ENCODE data around the gene MUCL3.
"Not testable (repeated sequence)": the region's sequence is repeated elsewhere in the genome, so short reads cannot be mapped to it uniquely, and the experiment has no call there.

The MUCL3 gene

GRCh38 chr6:30997301-30997700 is 56.5 kb downstream of the MUCL3 start:
- CTCF ChIA-PET: no interaction called here
- POLR2A ChIA-PET (ENCODE audit: low non-redundant PET): no interaction called here
- no peak for DNase-seq (ENCODE audit: low spot score)
- TF ChIP-seq, protein P1, sequence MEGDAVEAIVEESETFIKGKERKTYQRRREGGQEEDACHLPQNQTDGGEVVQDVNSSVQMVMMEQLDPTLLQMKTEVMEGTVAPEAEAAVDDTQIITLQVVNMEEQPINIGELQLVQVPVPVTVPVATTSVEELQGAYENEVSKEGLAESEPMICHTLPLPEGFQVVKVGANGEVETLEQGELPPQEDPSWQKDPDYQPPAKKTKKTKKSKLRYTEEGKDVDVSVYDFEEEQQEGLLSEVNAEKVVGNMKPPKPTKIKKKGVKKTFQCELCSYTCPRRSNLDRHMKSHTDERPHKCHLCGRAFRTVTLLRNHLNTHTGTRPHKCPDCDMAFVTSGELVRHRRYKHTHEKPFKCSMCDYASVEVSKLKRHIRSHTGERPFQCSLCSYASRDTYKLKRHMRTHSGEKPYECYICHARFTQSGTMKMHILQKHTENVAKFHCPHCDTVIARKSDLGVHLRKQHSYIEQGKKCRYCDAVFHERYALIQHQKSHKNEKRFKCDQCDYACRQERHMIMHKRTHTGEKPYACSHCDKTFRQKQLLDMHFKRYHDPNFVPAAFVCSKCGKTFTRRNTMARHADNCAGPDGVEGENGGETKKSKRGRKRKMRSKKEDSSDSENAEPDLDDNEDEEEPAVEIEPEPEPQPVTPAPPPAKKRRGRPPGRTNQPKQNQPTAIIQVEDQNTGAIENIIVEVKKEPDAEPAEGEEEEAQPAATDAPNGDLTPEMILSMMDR (conservative IDR thresholded peaks at IDR 0.05; ENCODE audit: low read depth): no peak
- H3K27ac ChIP-seq: no peak overlapping the region

GRCh38 chr6:30998785-30999184 is 58.0 kb downstream of the MUCL3 start:
- POLR2A ChIA-PET (ENCODE audit: low non-redundant PET): no interaction called here
- TF ChIP-seq, protein P1 (conservative IDR thresholded peaks at IDR 0.05; ENCODE audit: low read depth): no peak

GRCh38 chr6:31000067-31000860 is 59.5 kb downstream of the MUCL3 start:
- DNase-seq (ENCODE audit: low spot score); H3K27ac ChIP-seq; POLR2A ChIA-PET (ENCODE audit: low non-redundant PET): not testable (repeated sequence)
- CTCF ChIA-PET: interaction anchor here (0.6 to 0.7 kb wide), 2 partner anchors 449 to 590 kb away, joined by 3 to 4 read pairs; no protein-coding TSS in a partner anchor

More at GRCh38 chr6:30998785-30999184, 58.0 kb downstream of the MUCL3 start:
- H3K27ac ChIP-seq: no peak overlapping the region
- DNase-seq (ENCODE audit: low spot score): no peak
- CTCF ChIA-PET: no interaction called here

- H3K27ac ChIP-seq: no peak overlapping the region
- TF ChIP-seq, protein P1 (conservative IDR thresholded peaks at IDR 0.05; ENCODE audit: low read depth): no peak
- DNase-seq (ENCODE audit: low spot score): no peak
- CTCF ChIA-PET: interaction anchor here (0.7 kb wide), 1 partner anchor 589 kb away, joined by 4 read pairs; no protein-coding TSS in a partner anchor
- POLR2A ChIA-PET (ENCODE audit: low non-redundant PET): no interaction called here
These were observed 60.6 kb downstream of the MUCL3 start for GRCh38 chr6:31001281-31001888.

DNA sequence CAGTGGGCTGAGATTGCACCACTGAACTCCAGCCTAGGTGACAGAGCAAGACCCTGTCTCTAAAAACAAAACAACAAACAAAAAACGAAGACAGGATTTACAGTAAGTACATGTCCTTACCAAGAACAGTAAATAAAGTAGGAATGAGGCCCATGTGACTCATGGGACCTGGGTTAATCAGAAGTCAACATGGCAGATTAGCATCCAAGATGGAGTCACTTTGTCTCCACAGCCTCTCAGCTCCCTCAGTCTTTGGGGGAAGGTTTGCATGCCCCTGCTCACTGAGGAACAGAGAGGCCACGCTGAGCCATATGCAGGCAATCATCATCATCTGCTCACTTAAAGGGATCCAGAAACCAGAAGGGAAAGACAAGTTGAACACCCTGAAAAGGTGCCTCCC is 61.7 kb downstream of the MUCL3 start:
- POLR2A ChIA-PET (ENCODE audit: low non-redundant PET): no interaction called here
- TF ChIP-seq, protein P1 (conservative IDR thresholded peaks at IDR 0.05; ENCODE audit: low read depth): no peak
- no peak for DNase-seq (ENCODE audit: low spot score)
- H3K27ac ChIP-seq: no peak overlapping the region
- CTCF ChIA-PET: no interaction called here
